H1 (cell line): ENCODE measurements around the gene IGFBP1. TPM values are rescaled to one million over a fixed set of nuclear protein-coding genes. Genes with fewer than 3 reads are reported as not detected.

ENCODE experiments used
- CTCF ChIA-PET: fragments of 300-600 bp; sonication (Branson Sonifier 250); formaldehyde crosslinking; loops from one replicate; lab custom pipeline; 2021; ENCODE audit not compliant: partially characterized antibody; lab: Charles Lee
- POLR2A ChIA-PET: fragments of 300-600 bp; sonication (Branson Sonifier 250); formaldehyde crosslinking; loops from one replicate; lab custom pipeline; 2021; ENCODE audit warnings: inconsistent platforms; ENCODE audit not compliant: partially characterized antibody; lab: Charles Lee
- DNase-seq, 2 experiments: peaks; one replicate each; pipeline versions ENCODE4 v3.0.0 to v3.0.0-alpha.2; 2010 to 2022; ENCODE audit warnings: low spot score in 2 of 2, low read depth in 1 of 2, mixed read lengths in 1 of 2
- FAIRE-seq: peaks from 2 replicates; lab custom pipeline; 2011; peaks lifted over from hg19 to GRCh38; lab: Jason Lieb, UNC
- H2AFZ ChIP-seq: 2 replicates; pipeline ENCODE4 v1.8.1; 2012; ENCODE audit warnings: low read length, inconsistent platforms
- H2AK5ac ChIP-seq: 2 replicates; pipeline ENCODE4 v1.6.1; 2013; ENCODE audit warnings: low read depth, low read length
- H2BK120ac ChIP-seq: replicated peaks from 2 replicates; pipeline ENCODE3; 2013; ENCODE audit warnings: low read depth, low read length, inconsistent platforms
- H2BK12ac ChIP-seq: 2 replicates; pipeline ENCODE4 v1.6.1; 2013; ENCODE audit warnings: low read depth, low read length
- H2BK15ac ChIP-seq: 2 replicates; pipeline ENCODE4 v1.6.1; 2013; ENCODE audit warnings: low read length
- H2BK20ac ChIP-seq: 2 replicates; pipeline ENCODE4 v1.6.1; 2013; ENCODE audit warnings: low read length
- H2BK5ac ChIP-seq: 2 replicates; pipeline ENCODE4 v1.6.1; 2013; ENCODE audit warnings: low read depth, low read length
- H3K14ac ChIP-seq: 2 replicates; pipeline ENCODE4 v1.6.1; 2013; ENCODE audit warnings: inconsistent platforms; ENCODE audit not compliant: insufficient read length
- H3K18ac ChIP-seq: 2 replicates; pipeline ENCODE4 v1.6.1; 2013; ENCODE audit warnings: low read length; ENCODE audit errors: extremely low read depth
- H3K23ac ChIP-seq: 2 replicates; pipeline ENCODE4 v1.6.1; 2013; ENCODE audit warnings: inconsistent platforms; ENCODE audit not compliant: insufficient read length
- H3K23me2 ChIP-seq: 2 replicates; pipeline ENCODE4 v1.6.1; 2013; ENCODE audit warnings: low read depth, low read length
- H3K27ac ChIP-seq: 2 replicates; pipeline ENCODE4 v1.6.1; 2011; ENCODE audit warnings: low read depth, low read length, inconsistent platforms
- H3K27me3 ChIP-seq, 4 experiments: replicated peaks in 1 of 4; 1 replicate in 1 of 4; 2 replicates in 3 of 4; pipeline versions ENCODE4 v1.6.1 to v1.8.1; 2011 to 2013; ENCODE audit warnings: low read length in 3 of 4, mild to moderate bottlenecking in 3 of 4, inconsistent platforms in 2 of 4, mixed read lengths in 2 of 4, moderate library complexity in 1 of 4; ENCODE audit not compliant: control insufficient read depth in 3 of 4, insufficient read depth in 3 of 4; ENCODE audit errors: extremely low read depth in 1 of 4
- H3K36me3 ChIP-seq, 4 experiments: 2 replicates each; pipeline versions ENCODE4 v1.6.1 to v1.8.1; 2011 to 2013; ENCODE audit warnings: mild to moderate bottlenecking in 4 of 4, low read length in 3 of 4, moderate library complexity in 2 of 4, control low read depth in 1 of 4, inconsistent platforms in 1 of 4; ENCODE audit not compliant: insufficient read depth in 4 of 4, control insufficient read depth in 2 of 4
- H3K4ac ChIP-seq: replicated peaks from 2 replicates; pipeline ENCODE3; 2013; ENCODE audit warnings: low read length, low read depth, mixed read lengths, inconsistent platforms; ENCODE audit not compliant: insufficient read length
- H3K4me1 ChIP-seq, 4 experiments: replicated peaks in 1 of 4; 1 replicate in 1 of 4; 2 replicates in 3 of 4; pipeline versions ENCODE4 v1.6.1 to v1.8.1; 2011 to 2013; ENCODE audit warnings: low read length in 3 of 4, inconsistent platforms in 2 of 4, mixed read lengths in 1 of 4; ENCODE audit not compliant: insufficient read depth in 4 of 4, control insufficient read depth in 3 of 4
- H3K4me2 ChIP-seq, 2 experiments: 2 replicates each; pipeline versions ENCODE4 v1.6.1 to v1.8.1; 2011 to 2013; ENCODE audit warnings: low read depth in 2 of 2, low read length in 2 of 2, control low read depth in 1 of 2, inconsistent platforms in 1 of 2, mild to moderate bottlenecking in 1 of 2; ENCODE audit not compliant: insufficient read depth in 1 of 2
- H3K4me3 ChIP-seq, 4 experiments: fragments of 200-600, 300-600 bp in 1 of 4; sonication (generic), shearing (Covaris generic), sonication (Bioruptor Twin) in 1 of 4; 2 replicates each; pipeline versions ENCODE4 v1.5.1 to v1.8.1; 2011 to 2016; ENCODE audit warnings: low read length in 4 of 4, low read depth in 3 of 4, control low read depth in 2 of 4, inconsistent platforms in 2 of 4, mild to moderate bottlenecking in 2 of 4, mixed read lengths in 1 of 4, moderate library complexity in 1 of 4; ENCODE audit not compliant: insufficient read depth in 2 of 4; ENCODE audit errors: extremely low read depth in 1 of 4
- H3K56ac ChIP-seq: replicated peaks from 2 replicates; pipeline ENCODE3; 2013; ENCODE audit warnings: low read depth, mild to moderate bottlenecking, mixed read lengths, low read length, inconsistent platforms; ENCODE audit not compliant: insufficient read length
- H3K79me1 ChIP-seq: 2 replicates; pipeline ENCODE4 v1.6.1; 2013; ENCODE audit warnings: low read depth, low read length, control low read depth
- H3K79me2 ChIP-seq, 2 experiments: 2 replicates each; pipeline versions ENCODE4 v1.6.1 to v1.8.1; 2012 to 2013; ENCODE audit warnings: low read length in 2 of 2, mild to moderate bottlenecking in 2 of 2, inconsistent platforms in 1 of 2; ENCODE audit not compliant: insufficient read depth in 2 of 2, control insufficient read depth in 1 of 2
- H3K9ac ChIP-seq, 4 experiments: replicated peaks in 1 of 4; 1 replicate in 1 of 4; 2 replicates in 3 of 4; pipeline versions ENCODE4 v1.6.1 to v1.8.1; 2011 to 2013; ENCODE audit warnings: low read depth in 3 of 4, low read length in 3 of 4, control low read depth in 2 of 4, mild to moderate bottlenecking in 2 of 4, moderate library complexity in 2 of 4, inconsistent platforms in 1 of 4; ENCODE audit errors: extremely low read depth in 1 of 4
- H3K9me3 ChIP-seq, 2 experiments: 2 replicates each; pipeline versions ENCODE4 v1.6.1 to v1.8.1; 2012 to 2013; ENCODE audit warnings: mild to moderate bottlenecking in 2 of 2, moderate library complexity in 2 of 2, control low read depth in 1 of 2, inconsistent platforms in 1 of 2, low read depth in 1 of 2, low read length in 1 of 2, mixed read lengths in 1 of 2; ENCODE audit not compliant: insufficient read depth in 2 of 2
- H4K20me1 ChIP-seq, 2 experiments: replicated peaks in 1 of 2; 2 replicates each; pipeline versions ENCODE3 to v1.8.1; 2011 to 2013; ENCODE audit warnings: inconsistent platforms in 2 of 2, low read length in 2 of 2, mild to moderate bottlenecking in 1 of 2; ENCODE audit not compliant: insufficient read depth in 2 of 2, control insufficient read depth in 1 of 2
- H4K5ac ChIP-seq: 2 replicates; pipeline ENCODE4 v1.6.1; 2013; ENCODE audit warnings: low read length, low read depth, mixed read lengths, inconsistent platforms; ENCODE audit not compliant: insufficient read length
- H4K8ac ChIP-seq: 2 replicates; pipeline ENCODE4 v1.8.0; 2013; ENCODE audit warnings: mild to moderate bottlenecking, moderate library complexity, low read length, inconsistent platforms; ENCODE audit not compliant: insufficient read depth; ENCODE audit errors: extremely low read depth
- H4K91ac ChIP-seq: replicated peaks from 2 replicates; pipeline ENCODE3; 2013; ENCODE audit warnings: low read length, mixed read lengths, inconsistent platforms; ENCODE audit not compliant: insufficient read length
- MAFK ChIP-seq: IDR thresholded peaks from 2 replicates; pipeline ENCODE4 v1.6.1; 2012; ENCODE audit warnings: low read depth, mild to moderate bottlenecking, improper control_type of control experiment, low read length
- WGBS, 2 experiments: shearing (Covaris generic) in 1 of 2; methylation state at CpG; one replicate each; pipeline versions ENCODE4 v1.1.6 to v1.1.7; 2013 to 2015; ENCODE audit warnings: low lambda C conversion rate in 2 of 2, mixed read lengths in 2 of 2, inconsistent platforms in 1 of 2, low coverage in 1 of 2, missing lambda C conversion rate in 1 of 2; ENCODE audit not compliant: insufficient replicate concordance in 2 of 2, insufficient coverage in 1 of 2, insufficient read length in 1 of 2; ENCODE audit errors: extremely low coverage in 1 of 2, missing lambda C conversion rate in 1 of 2; 5-methylcytosine and 5-hydroxymethylcytosine counted together
- polyA plus RNA-seq, 7 experiments: library from polyadenylated mRNA; depleted of rRNA in 3 of 7; stranded (reverse) in 5 of 7; unstranded in 2 of 7; fragments of >200 nt in 5 of 7; fragments of 200-250 nt in 2 of 7; gene quantifications; 1 replicate in 5 of 7; 2 replicates in 1 of 7; 4 replicates in 1 of 7; pipeline versions ENCODE4 v1.2.1 to v1.2.3, GENCODE V29; 2011 to 2013; ENCODE audit warnings: missing spikeins in 2 of 7, mixed read lengths in 2 of 7
- total RNA-seq: library from RNA; stranded (reverse); fragmentation: NEBNext Ultra II Directional; extraction: Animal tissue kit (Norgen Biotek cat#: 25700); gene quantifications from 2 replicates; pipeline ENCODE4 v1.2.1, GENCODE V29; 2021

Gene IGFBP1
- total and polyA plus RNA-seq, 2 of the 8 experiments (the other 6 are each of a cell fraction or from before 2014, with no cell fraction given): not detected

GRCh38 chr7:45876519-45876918, 11.8 kb upstream of the IGFBP1 start:
- H2BK5ac ChIP-seq: no peak overlapping the region
- H3K4ac ChIP-seq: no peak overlapping the region
- no peak for FAIRE-seq
- H3K9ac ChIP-seq: no peak overlapping the region
- no peak overlapping the region for H4K8ac ChIP-seq
- no peaks in the 10 kb centered on the region for H3K79me1 ChIP-seq
- H3K79me2 ChIP-seq: no peaks in the 10 kb centered on the region
- H3K23ac ChIP-seq: no peak overlapping the region
- H3K18ac ChIP-seq: no peak overlapping the region
- no peak overlapping the region for H2AFZ ChIP-seq
- H3K27ac ChIP-seq: no peak overlapping the region
- no peak overlapping the region for H2BK20ac ChIP-seq
- H3K36me3 ChIP-seq: no peaks in the 10 kb centered on the region; a peak in 1 of 8 replicates
- no peak overlapping the region for H4K91ac ChIP-seq
- no peaks in the 10 kb centered on the region for H3K23me2 ChIP-seq
- TF ChIP-seq MAFK: no peak
- TF ChIP-seq, all 59 proteins: peak for 0
- H3K9me3 ChIP-seq: peaks cover 15 to 31% of the 10 kb centered on the region in 2 experiments
- ChIA-PET POLR2A (no interaction called here), CTCF (interaction anchor here (0.8 to 1.7 kb wide), 3 partner anchors 11 to 46 kb away, joined by 3 to 6 read pairs (median 3); no protein-coding TSS in a partner anchor)
- H3K4me3 ChIP-seq: no peak overlapping the region
- no peak overlapping the region for H2BK15ac ChIP-seq
- H3K14ac ChIP-seq: no peak overlapping the region
- no peak for DNase-seq
- no peak overlapping the region for H2BK120ac ChIP-seq
- 70% methylated on average over 2 of the region's 2 CpGs; no CpG with 5 or more reads in 1 of the 2 experiments for WGBS, 2 experiments
- no peak overlapping the region for H2AK5ac ChIP-seq
- no peak overlapping the region for H2BK12ac ChIP-seq
- no peak overlapping the region for H4K5ac ChIP-seq
- no peaks in the 10 kb centered on the region; a peak in 1 of 7 replicates for H3K4me1 ChIP-seq
- H4K20me1 ChIP-seq: no peaks in the 10 kb centered on the region
- no peak overlapping the region for H3K56ac ChIP-seq
- H3K27me3 ChIP-seq: no peaks in the 10 kb centered on the region
- no peak overlapping the region for H3K4me2 ChIP-seq
